Astrocyte (in vitro differentiated cells and primary cell): Measurements from ENCODE around the gene FAM131B.

Source experiments
- CTCF ChIP-seq: IDR thresholded peaks from 2 replicates; pipeline ENCODE4 v1.5.1; 2011; ENCODE audit warnings: low read depth, mild to moderate bottlenecking, inconsistent platforms, low read length, moderate library complexity; ENCODE audit not compliant: insufficient read depth
- EZH2 ChIP-seq: IDR thresholded peaks from 2 replicates; pipeline ENCODE4 v1.6.1; 2012; ENCODE audit warnings: mild to moderate bottlenecking, low read length, inconsistent platforms; ENCODE audit not compliant: insufficient read depth

- no peak for TF ChIP-seq CTCF
- no peak for TF ChIP-seq EZH2
These were observed 32.3 kb upstream of the FAM131B start for GRCh38 chr7:143394777-143395176.
